HL-60 (cell line): ENCODE results near the gene VWA5A.

Experiments used
- DNase-seq, 2 experiments: peaks; one replicate each; pipeline ENCODE4 v3.0.0-alpha.2; 2010 to 2020; ENCODE audit warnings: low read depth in 1 of 2, low spot score in 1 of 2
- H3K27ac ChIP-seq: fragments of 250-450 bp; sonication (Bioruptor Pico); replicated peaks from 2 replicates; pipeline ENCODE4 v1.5.1; 2020; ENCODE audit warnings: mild to moderate bottlenecking, moderate library complexity
- H3K27me3 ChIP-seq: fragments of 250-450 bp; sonication (Bioruptor Pico); 2 replicates; pipeline ENCODE4 v1.5.1; 2021; ENCODE audit warnings: mild to moderate bottlenecking, moderate library complexity; ENCODE audit not compliant: insufficient read depth, poor library complexity, severe bottlenecking
- H3K4me3 ChIP-seq: replicated peaks from 2 replicates; pipeline ENCODE4 v1.5.1; 2011; ENCODE audit warnings: mild to moderate bottlenecking, control low read depth, low read length; ENCODE audit not compliant: insufficient read depth
- GABPA ChIP-seq: IDR thresholded peaks from 2 replicates; pipeline ENCODE4 v1.6.1; 2012; ENCODE audit warnings: low read depth
- POLR2AphosphoS5 ChIP-seq: IDR thresholded peaks from 2 replicates; pipeline ENCODE4 v1.6.1; 2012; ENCODE audit warnings: low read depth
- SPI1 ChIP-seq: IDR thresholded peaks from 2 replicates; pipeline ENCODE4 v1.6.1; 2012; ENCODE audit warnings: low read depth, mild to moderate bottlenecking, borderline replicate concordance
- TF ChIP-seq, protein P1 (sequence below): IDR thresholded peaks from 2 replicates; pipeline ENCODE4 v1.6.1; 2012; ENCODE audit warnings: low read depth; ENCODE audit not compliant: insufficient replicate concordance
- TF ChIP-seq, protein P2 (sequence below): IDR thresholded peaks from one replicate; pipeline ENCODE4 v1.5.1; 2011; ENCODE audit warnings: low read length, control low read depth, inconsistent platforms; ENCODE audit not compliant: insufficient read depth

Gene VWA5A

DNA sequence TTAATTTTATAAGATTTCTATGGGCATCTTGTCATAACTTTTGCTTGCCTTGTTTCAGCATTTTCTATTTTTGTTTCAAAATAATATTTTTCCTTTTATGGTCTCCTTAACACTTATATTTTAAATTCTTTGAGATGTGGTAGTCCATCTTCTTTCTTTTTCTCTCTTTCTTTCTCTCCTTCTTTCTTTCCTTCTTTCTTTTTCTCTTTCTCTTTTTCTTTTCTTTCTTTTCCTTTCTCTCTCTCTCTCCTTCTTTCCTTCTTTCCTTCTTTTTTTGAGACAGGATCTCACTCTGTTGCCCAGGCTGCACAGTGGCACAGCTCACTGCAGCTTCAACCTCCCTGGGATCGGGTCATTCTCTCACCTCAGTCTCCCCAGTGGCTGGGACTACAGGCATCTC lies 38.0 kb upstream of the VWA5A start:
- TF ChIP-seq, protein P1, sequence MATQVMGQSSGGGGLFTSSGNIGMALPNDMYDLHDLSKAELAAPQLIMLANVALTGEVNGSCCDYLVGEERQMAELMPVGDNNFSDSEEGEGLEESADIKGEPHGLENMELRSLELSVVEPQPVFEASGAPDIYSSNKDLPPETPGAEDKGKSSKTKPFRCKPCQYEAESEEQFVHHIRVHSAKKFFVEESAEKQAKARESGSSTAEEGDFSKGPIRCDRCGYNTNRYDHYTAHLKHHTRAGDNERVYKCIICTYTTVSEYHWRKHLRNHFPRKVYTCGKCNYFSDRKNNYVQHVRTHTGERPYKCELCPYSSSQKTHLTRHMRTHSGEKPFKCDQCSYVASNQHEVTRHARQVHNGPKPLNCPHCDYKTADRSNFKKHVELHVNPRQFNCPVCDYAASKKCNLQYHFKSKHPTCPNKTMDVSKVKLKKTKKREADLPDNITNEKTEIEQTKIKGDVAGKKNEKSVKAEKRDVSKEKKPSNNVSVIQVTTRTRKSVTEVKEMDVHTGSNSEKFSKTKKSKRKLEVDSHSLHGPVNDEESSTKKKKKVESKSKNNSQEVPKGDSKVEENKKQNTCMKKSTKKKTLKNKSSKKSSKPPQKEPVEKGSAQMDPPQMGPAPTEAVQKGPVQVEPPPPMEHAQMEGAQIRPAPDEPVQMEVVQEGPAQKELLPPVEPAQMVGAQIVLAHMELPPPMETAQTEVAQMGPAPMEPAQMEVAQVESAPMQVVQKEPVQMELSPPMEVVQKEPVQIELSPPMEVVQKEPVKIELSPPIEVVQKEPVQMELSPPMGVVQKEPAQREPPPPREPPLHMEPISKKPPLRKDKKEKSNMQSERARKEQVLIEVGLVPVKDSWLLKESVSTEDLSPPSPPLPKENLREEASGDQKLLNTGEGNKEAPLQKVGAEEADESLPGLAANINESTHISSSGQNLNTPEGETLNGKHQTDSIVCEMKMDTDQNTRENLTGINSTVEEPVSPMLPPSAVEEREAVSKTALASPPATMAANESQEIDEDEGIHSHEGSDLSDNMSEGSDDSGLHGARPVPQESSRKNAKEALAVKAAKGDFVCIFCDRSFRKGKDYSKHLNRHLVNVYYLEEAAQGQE: no peak
- TF ChIP-seq GABPA (no peak), SPI1 (no peak), POLR2AphosphoS5 (no peak)
- TF ChIP-seq, protein P2, sequence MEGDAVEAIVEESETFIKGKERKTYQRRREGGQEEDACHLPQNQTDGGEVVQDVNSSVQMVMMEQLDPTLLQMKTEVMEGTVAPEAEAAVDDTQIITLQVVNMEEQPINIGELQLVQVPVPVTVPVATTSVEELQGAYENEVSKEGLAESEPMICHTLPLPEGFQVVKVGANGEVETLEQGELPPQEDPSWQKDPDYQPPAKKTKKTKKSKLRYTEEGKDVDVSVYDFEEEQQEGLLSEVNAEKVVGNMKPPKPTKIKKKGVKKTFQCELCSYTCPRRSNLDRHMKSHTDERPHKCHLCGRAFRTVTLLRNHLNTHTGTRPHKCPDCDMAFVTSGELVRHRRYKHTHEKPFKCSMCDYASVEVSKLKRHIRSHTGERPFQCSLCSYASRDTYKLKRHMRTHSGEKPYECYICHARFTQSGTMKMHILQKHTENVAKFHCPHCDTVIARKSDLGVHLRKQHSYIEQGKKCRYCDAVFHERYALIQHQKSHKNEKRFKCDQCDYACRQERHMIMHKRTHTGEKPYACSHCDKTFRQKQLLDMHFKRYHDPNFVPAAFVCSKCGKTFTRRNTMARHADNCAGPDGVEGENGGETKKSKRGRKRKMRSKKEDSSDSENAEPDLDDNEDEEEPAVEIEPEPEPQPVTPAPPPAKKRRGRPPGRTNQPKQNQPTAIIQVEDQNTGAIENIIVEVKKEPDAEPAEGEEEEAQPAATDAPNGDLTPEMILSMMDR: no peak
- no peak overlapping the region for H3K4me3 ChIP-seq
- no peak overlapping the region for H3K27ac ChIP-seq
- DNase-seq: no peak
- peaks cover 8% of the 10 kb centered on the region for H3K27me3 ChIP-seq

DNA sequence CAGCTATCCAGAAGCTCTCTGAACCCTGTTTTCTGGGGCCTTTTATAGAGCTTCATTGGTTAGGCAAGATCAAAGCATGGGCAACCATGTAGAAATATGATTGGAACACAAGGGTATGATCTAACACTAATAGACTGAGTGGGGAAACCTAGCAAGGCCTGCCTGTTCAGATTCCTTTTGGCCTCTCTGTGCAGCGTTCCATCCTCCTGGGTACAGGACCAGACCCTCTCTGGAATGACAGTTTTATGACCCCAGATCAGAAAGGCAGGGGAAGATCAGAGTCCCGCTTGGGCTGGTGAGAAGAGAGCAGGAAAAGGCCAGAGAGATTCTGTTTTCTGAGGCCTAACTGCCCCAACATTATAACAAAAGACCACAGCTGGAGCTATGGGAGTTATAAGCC lies 36.7 kb upstream of the VWA5A start:
- Histone ChIP-seq H3K27me3 (peaks cover 8% of the 10 kb centered on the region), H3K27ac (no peak overlapping the region), H3K4me3 (no peak overlapping the region)
- TF ChIP-seq, protein P2: no peak
- TF ChIP-seq, protein P1: no peak
- TF ChIP-seq POLR2AphosphoS5 (no peak), SPI1 (no peak), GABPA (no peak)
- no peak for DNase-seq

DNA sequence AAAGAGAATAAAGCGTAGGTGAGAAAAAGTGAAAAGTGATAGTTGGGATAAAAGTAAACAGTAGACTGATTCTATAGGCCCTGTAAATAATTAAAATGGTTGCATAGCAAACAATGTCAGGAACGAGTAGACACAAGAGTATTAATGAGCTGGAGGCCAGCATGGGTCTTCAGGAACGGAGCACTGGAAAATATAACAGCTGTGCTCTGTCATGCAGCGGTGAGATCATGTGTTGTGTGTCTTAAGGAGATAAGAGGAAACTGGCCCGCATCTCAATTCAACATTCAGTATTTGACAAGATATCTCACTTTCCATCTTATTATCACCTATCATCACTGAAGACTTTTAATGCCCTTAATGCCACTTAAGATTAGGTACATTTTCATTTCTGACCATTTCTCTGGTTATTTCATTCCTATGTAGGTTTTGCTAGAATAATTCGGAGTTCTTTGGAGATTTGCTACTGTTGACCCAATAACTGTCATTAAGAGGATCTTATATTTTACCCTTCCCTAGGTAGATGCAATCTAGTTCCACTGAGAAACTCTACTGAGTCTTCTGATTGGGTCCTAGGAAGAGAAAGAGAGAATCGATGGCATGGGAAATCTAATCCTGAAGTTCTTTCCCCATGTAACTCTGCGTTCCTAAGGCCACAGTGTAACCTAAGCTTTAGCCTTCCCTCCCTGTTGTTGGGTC lies 35.5 kb upstream of the VWA5A start:
- Histone ChIP-seq H3K27ac (no peak overlapping the region), H3K27me3 (peaks cover 8% of the 10 kb centered on the region), H3K4me3 (no peak overlapping the region)
- no peak for DNase-seq
- TF ChIP-seq POLR2AphosphoS5 (no peak), SPI1 (no peak), GABPA (no peak)
- TF ChIP-seq, protein P2: no peak
- TF ChIP-seq, protein P1: no peak
